Stomach (tissue), 4 donors: ENCODE data around the gene FMO4.

Source experiments
- CTCF ChIP-seq, 7 experiments: fragments of 450-650 bp in 4 of 7; fragments of 200-600 bp in 3 of 7; sonication (generic) in 3 of 7; IDR thresholded peaks; one replicate each; pipeline ENCODE4 v1.5.1; 2016 to 2019; ENCODE audit warnings: antibody characterized with exemption in 7 of 7, control low read depth in 2 of 7, mild to moderate bottlenecking in 1 of 7
- EP300 ChIP-seq: sonication (generic); formaldehyde crosslinking; IDR thresholded peaks from one replicate; pipeline ENCODE4 v1.6.1; 2017; ENCODE audit warnings: antibody characterized with exemption
- POLR2A ChIP-seq, 4 donors: fragments of 450-650 bp; IDR thresholded peaks; one replicate each; pipeline ENCODE4 v1.6.1; 2016; ENCODE audit warnings: antibody characterized with exemption in 4 of 4, control low read depth in 2 of 4, mild to moderate bottlenecking in 1 of 4, moderate library complexity in 1 of 4
- POLR2AphosphoS5 ChIP-seq, 3 donors: sonication (generic); formaldehyde crosslinking; IDR thresholded peaks; one replicate each; pipeline ENCODE4 v1.6.1; 2016; ENCODE audit warnings: antibody characterized with exemption in 3 of 3

- TF ChIP-seq POLR2A (IDR thresholded peaks at IDR 0.05), result no peak
- no peak for TF ChIP-seq CTCF (IDR thresholded peaks at IDR 0.05)
- TF ChIP-seq EP300, result no peak
- TF ChIP-seq POLR2AphosphoS5 (IDR thresholded peaks at IDR 0.05), result no peak
Observed at GRCh38 chr1:171381866-171382210, 67.9 kb downstream of the FMO4 start.
